AG04449 (cell line): ENCODE data around the gene BNIP3.

ENCODE experiments used
- CTCF ChIA-PET: fragments of 350-600 bp; formaldehyde crosslinking; extraction: SDS; loops from one replicate; lab custom pipeline; 2021; ENCODE audit warnings: antibody characterized with exemption; lab: Yijun Ruan, JAX
- POLR2A ChIA-PET: fragments of 400-600, 350-600 bp; formaldehyde crosslinking; extraction: SDS; loops from one replicate; lab custom pipeline; 2020; ENCODE audit warnings: antibody characterized with exemption, inconsistent platforms; lab: Yijun Ruan, JAX
- DNase-seq: peaks from one replicate; pipeline ENCODE4 v3.0.0-alpha.2; 2010; ENCODE audit warnings: low read depth, low spot score
- H3K4me3 ChIP-seq: 2 replicates; pipeline ENCODE4 v1.5.1; 2011; ENCODE audit warnings: low read depth, mild to moderate bottlenecking, control low read depth, low read length
- CTCF ChIP-seq: IDR thresholded peaks from one replicate; pipeline ENCODE4 v1.5.1; 2011; ENCODE audit warnings: mild to moderate bottlenecking, moderate library complexity, low read length, control low read depth, inconsistent platforms; ENCODE audit not compliant: insufficient read depth; ENCODE audit errors: missing control alignments

BNIP3 gene

GRCh38 chr10:131963350-131963749 lies 18.4 kb downstream of the BNIP3 start:
- TF ChIP-seq CTCF = no peak
- CTCF ChIA-PET = no interaction called here
- DNase-seq = no peak
- POLR2A ChIA-PET = no interaction called here
- no peak overlapping the region for H3K4me3 ChIP-seq

- TF ChIP-seq CTCF = no peak
- ChIA-PET CTCF (interaction anchor here (0.6 kb wide), 1 partner anchor 26 kb away, joined by 3 read pairs; no protein-coding TSS in a partner anchor), POLR2A (interaction anchor here (1.2 kb wide), 1 partner anchor 16 kb away, joined by 3 read pairs; no protein-coding TSS in a partner anchor)
- no peak for DNase-seq
- no peak overlapping the region for H3K4me3 ChIP-seq
These were observed 19.7 kb downstream of the BNIP3 start for GRCh38 chr10:131961777-131962662.

GRCh38 chr10:131961047-131961776 lies 20.5 kb downstream of the BNIP3 start:
- ChIA-PET POLR2A (interaction anchor here (1.2 kb wide), 1 partner anchor 15 kb away, joined by 3 read pairs; no protein-coding TSS in a partner anchor), CTCF (interaction anchor here (0.6 to 1.8 kb wide), 2 partner anchors 26 to 62 kb away, joined by 3 to 4 read pairs; no protein-coding TSS in a partner anchor)
- DNase-seq = no peak
- no peak for TF ChIP-seq CTCF
- no peak overlapping the region for H3K4me3 ChIP-seq

- CTCF ChIA-PET = interaction anchor here (1.8 kb wide), 1 partner anchor 62 kb away, joined by 4 read pairs; no protein-coding TSS in a partner anchor
- no peak for TF ChIP-seq CTCF
- POLR2A ChIA-PET = no interaction called here
- DNase-seq = no peak
- H3K4me3 ChIP-seq = no peak overlapping the region
These were observed 21.1 kb downstream of the BNIP3 start for GRCh38 chr10:131960631-131961046.

GRCh38 chr10:131959841-131960240 lies 21.9 kb downstream of the BNIP3 start:
- ChIA-PET POLR2A (no interaction called here), CTCF (interaction anchor here (1.8 kb wide), 1 partner anchor 63 kb away, joined by 4 read pairs; no protein-coding TSS in a partner anchor)
- TF ChIP-seq CTCF = no peak
- no peak for DNase-seq
- no peak overlapping the region for H3K4me3 ChIP-seq
